ENCODE measurements around the gene FSHR. TPM values are rescaled to one million over a fixed set of nuclear protein-coding genes. Genes with fewer than 3 reads are reported as not detected.

FSHR gene
- total RNA-seq, 4 donors from 2014 or later: not detected

- DNase-seq (ENCODE audit: low spot score in 2 of 2): no peak
- Histone ChIP-seq H3K4me3 (no peak overlapping the region), H3K4me1 (no peaks in the 10 kb centered on the region), H3K27ac (no peak overlapping the region), H3K9me3 (no peaks in the 10 kb centered on the region), H3K36me3 (no peaks in the 10 kb centered on the region), H3K27me3 (no peaks in the 10 kb centered on the region)
- 94 to 97% methylated on average over 7 of the region's 7 CpGs for WGBS, 2 donors
- TF ChIP-seq CTCF (IDR thresholded peaks at IDR 0.05) (no peak), EP300 (IDR thresholded peaks at IDR 0.05) (no peak), POLR2A (IDR thresholded peaks at IDR 0.05) (no peak)
These were observed 219.5 kb downstream of the FSHR start for GRCh38 chr2:48934807-48935206.

GRCh38 chr2:48933828-48934497, 220.4 kb downstream of the FSHR start:
- 86 to 90% methylated on average over 5 of the region's 5 CpGs for WGBS, 2 donors
- DNase-seq (ENCODE audit: low spot score in 2 of 2): no peak
- Histone ChIP-seq H3K27me3 (no peaks in the 10 kb centered on the region), H3K36me3 (no peaks in the 10 kb centered on the region), H3K9me3 (no peaks in the 10 kb centered on the region), H3K4me3 (no peak overlapping the region), H3K4me1 (no peaks in the 10 kb centered on the region), H3K27ac (no peak overlapping the region)
- TF ChIP-seq CTCF (IDR thresholded peaks at IDR 0.05) (no peak), POLR2A (IDR thresholded peaks at IDR 0.05) (no peak), EP300 (IDR thresholded peaks at IDR 0.05) (no peak)

GRCh38 chr2:48932667-48933066, 221.6 kb downstream of the FSHR start:
- TF ChIP-seq POLR2A (IDR thresholded peaks at IDR 0.05): no peak
- TF ChIP-seq EP300 (IDR thresholded peaks at IDR 0.05): no peak
- no peak for TF ChIP-seq CTCF (IDR thresholded peaks at IDR 0.05)
- no peaks in the 10 kb centered on the region for H3K4me1 ChIP-seq
- H3K9me3 ChIP-seq: no peaks in the 10 kb centered on the region
- H3K27me3 ChIP-seq: no peaks in the 10 kb centered on the region
- WGBS, 2 donors: 79 to 80% methylated on average over 4 of the region's 4 CpGs
- H3K36me3 ChIP-seq: no peaks in the 10 kb centered on the region
- no peak overlapping the region for H3K4me3 ChIP-seq
- DNase-seq (ENCODE audit: low spot score in 2 of 2): no peak
- H3K27ac ChIP-seq: no peak overlapping the region

DNA sequence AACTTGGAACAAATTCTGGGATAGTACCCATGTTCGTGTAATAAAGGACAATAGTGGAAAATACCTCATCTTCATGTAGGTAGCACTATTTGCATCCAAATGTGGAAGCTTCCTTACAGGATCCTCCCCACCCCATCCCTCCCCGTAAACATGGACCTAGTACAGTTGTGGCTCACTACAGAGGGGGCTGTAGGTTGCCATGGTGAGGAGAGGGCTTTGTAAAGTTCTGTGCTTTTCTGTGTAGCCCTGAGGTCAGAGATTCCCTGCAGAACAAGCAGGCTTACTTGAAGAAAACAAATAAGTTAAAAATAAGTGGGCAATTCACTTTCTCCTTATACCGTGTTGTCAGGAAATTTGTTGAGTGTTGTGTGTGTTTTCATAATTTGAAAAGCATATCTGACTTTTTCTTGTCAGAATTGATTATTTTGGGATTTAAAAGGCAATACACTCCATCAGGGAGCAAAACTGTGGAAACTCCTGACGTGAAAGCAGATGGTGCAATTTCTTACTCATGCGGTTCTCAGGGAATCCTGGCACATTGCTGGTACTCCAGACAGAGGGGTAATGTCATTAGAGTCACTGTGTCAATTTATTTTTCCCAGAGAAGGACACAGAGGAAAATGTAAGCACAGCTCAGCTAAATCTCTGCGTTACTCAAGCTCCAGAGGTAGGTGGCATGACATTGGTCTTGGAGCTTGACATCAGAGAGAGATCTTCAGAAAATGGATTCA, 224.6 kb downstream of the FSHR start:
- DNase-seq (ENCODE audit: low spot score in 2 of 2): no peak
- WGBS, 2 donors: 63 to 65% methylated on average over 6 of the region's 6 CpGs
- TF ChIP-seq EP300 (IDR thresholded peaks at IDR 0.05) (no peak), CTCF (IDR thresholded peaks at IDR 0.05) (no peak), POLR2A (IDR thresholded peaks at IDR 0.05) (no peak)
- Histone ChIP-seq H3K9me3 (peaks cover 0 to 3% (median 0%) of the 10 kb centered on the region in 4 donors), H3K4me1 (no peaks in the 10 kb centered on the region), H3K4me3 (no peak overlapping the region), H3K27ac (no peak overlapping the region), H3K27me3 (no peaks in the 10 kb centered on the region), H3K36me3 (no peaks in the 10 kb centered on the region)

- 94 to 96% methylated on average over 2 of the region's 2 CpGs for WGBS, 2 donors
- no peak for DNase-seq (ENCODE audit: low spot score in 2 of 2)
- TF ChIP-seq POLR2A (IDR thresholded peaks at IDR 0.05) (no peak), EP300 (IDR thresholded peaks at IDR 0.05) (no peak), CTCF (IDR thresholded peaks at IDR 0.05) (no peak)
These were observed 227.0 kb downstream of the FSHR start for GRCh38 chr2:48927355-48927754.

More at GRCh38 chr2:48927355-48927754, 227.0 kb downstream of the FSHR start:
- H3K9me3 ChIP-seq: peaks cover 0 to 9% (median 0%) of the 10 kb centered on the region in 4 donors
- H3K4me1 ChIP-seq: no peaks in the 10 kb centered on the region
- no peaks in the 10 kb centered on the region for H3K27me3 ChIP-seq
- H3K4me3 ChIP-seq: no peak overlapping the region
- H3K36me3 ChIP-seq: no peaks in the 10 kb centered on the region
- no peak overlapping the region for H3K27ac ChIP-seq
